Measurements from ENCODE around the gene ANP32B.
"Not testable (repeated sequence)": the region's sequence is repeated elsewhere in the genome, so short reads cannot be mapped to it uniquely, and the experiment has no call there.

The ANP32B gene

GRCh38 chr9:97993000-97993399 lies 9.9 kb downstream of the ANP32B start:
- no peak for DNase-seq (ENCODE audit: low spot score)

GRCh38 chr9:97994703-97995102 lies 11.6 kb downstream of the ANP32B start:
- no peak for DNase-seq (ENCODE audit: low spot score)

- not testable (repeated sequence) for DNase-seq (ENCODE audit: low spot score)
These were observed 13.5 kb downstream of the ANP32B start for GRCh38 chr9:97996676-97997075.

- no peak for DNase-seq (ENCODE audit: low spot score)
These were observed 14.5 kb downstream of the ANP32B start for GRCh38 chr9:97997330-97998276.

GRCh38 chr9:98002808-98003207 lies 19.7 kb downstream of the ANP32B start:
- DNase-seq (ENCODE audit: low spot score) = no peak

- no peak for DNase-seq (ENCODE audit: low spot score)
These were observed 23.1 kb downstream of the ANP32B start for GRCh38 chr9:98006127-98006796.

- DNase-seq (ENCODE audit: low spot score) = no peak
These were observed 24.2 kb downstream of the ANP32B start for GRCh38 chr9:98007251-98007928.

- no peak for DNase-seq (ENCODE audit: low spot score)
These were observed 25.6 kb downstream of the ANP32B start for GRCh38 chr9:98008764-98009163.

- no peak for DNase-seq (ENCODE audit: low spot score)
These were observed 26.3 kb downstream of the ANP32B start for GRCh38 chr9:98009437-98009836.

- no peak for DNase-seq (ENCODE audit: low spot score)
These were observed 26.8 kb downstream of the ANP32B start for GRCh38 chr9:98009936-98010335.

GRCh38 chr9:98010445-98010844 lies 27.3 kb downstream of the ANP32B start:
- DNase-seq (ENCODE audit: low spot score) = no peak

- no peak for DNase-seq (ENCODE audit: low spot score)
These were observed 28.0 kb downstream of the ANP32B start for GRCh38 chr9:98011122-98011521.

- DNase-seq (ENCODE audit: low spot score) = no peak
These were observed 33.1 kb downstream of the ANP32B start for GRCh38 chr9:98016137-98016680.

- no peak for DNase-seq (ENCODE audit: low spot score)
These were observed 34.2 kb downstream of the ANP32B start for GRCh38 chr9:98017306-98017705.

GRCh38 chr9:98018347-98018746 lies 35.2 kb downstream of the ANP32B start:
- DNase-seq (ENCODE audit: low spot score) = no peak

GRCh38 chr9:98019098-98019497 lies 36.0 kb downstream of the ANP32B start:
- DNase-seq (ENCODE audit: low spot score) = no peak

- not testable (repeated sequence) for DNase-seq (ENCODE audit: low spot score)
These were observed 36.7 kb downstream of the ANP32B start for GRCh38 chr9:98019869-98020268.

- no peak for DNase-seq (ENCODE audit: low spot score)
These were observed 37.5 kb downstream of the ANP32B start for GRCh38 chr9:98020476-98021145.

- no peak for DNase-seq (ENCODE audit: low spot score)
These were observed 38.3 kb downstream of the ANP32B start for GRCh38 chr9:98021306-98022040.

GRCh38 chr9:98022447-98022846 lies 39.3 kb downstream of the ANP32B start:
- no peak for DNase-seq (ENCODE audit: low spot score)

- no peak for DNase-seq (ENCODE audit: low spot score)
These were observed 41.6 kb downstream of the ANP32B start for GRCh38 chr9:98024702-98025101.

All from COLO829 (cell line).